Panc1 (cell line): ENCODE measurements around the gene SAMM50.

Source experiments
- CTCF ChIP-seq: fragments of 450-650 bp; IDR thresholded peaks from 2 replicates; pipeline ENCODE4 v1.5.1; 2017; ENCODE audit warnings: mild to moderate bottlenecking
- POLR2AphosphoS5 ChIP-seq: IDR thresholded peaks from 2 replicates; pipeline ENCODE4 v1.6.1; 2012; ENCODE audit warnings: mild to moderate bottlenecking, low read depth, low read length, moderate library complexity
- SIN3A ChIP-seq: IDR thresholded peaks from 2 replicates; pipeline ENCODE4 v1.6.1; 2012; ENCODE audit warnings: low read depth, mild to moderate bottlenecking, low read length, moderate library complexity, borderline replicate concordance; ENCODE audit not compliant: insufficient read depth

DNA sequence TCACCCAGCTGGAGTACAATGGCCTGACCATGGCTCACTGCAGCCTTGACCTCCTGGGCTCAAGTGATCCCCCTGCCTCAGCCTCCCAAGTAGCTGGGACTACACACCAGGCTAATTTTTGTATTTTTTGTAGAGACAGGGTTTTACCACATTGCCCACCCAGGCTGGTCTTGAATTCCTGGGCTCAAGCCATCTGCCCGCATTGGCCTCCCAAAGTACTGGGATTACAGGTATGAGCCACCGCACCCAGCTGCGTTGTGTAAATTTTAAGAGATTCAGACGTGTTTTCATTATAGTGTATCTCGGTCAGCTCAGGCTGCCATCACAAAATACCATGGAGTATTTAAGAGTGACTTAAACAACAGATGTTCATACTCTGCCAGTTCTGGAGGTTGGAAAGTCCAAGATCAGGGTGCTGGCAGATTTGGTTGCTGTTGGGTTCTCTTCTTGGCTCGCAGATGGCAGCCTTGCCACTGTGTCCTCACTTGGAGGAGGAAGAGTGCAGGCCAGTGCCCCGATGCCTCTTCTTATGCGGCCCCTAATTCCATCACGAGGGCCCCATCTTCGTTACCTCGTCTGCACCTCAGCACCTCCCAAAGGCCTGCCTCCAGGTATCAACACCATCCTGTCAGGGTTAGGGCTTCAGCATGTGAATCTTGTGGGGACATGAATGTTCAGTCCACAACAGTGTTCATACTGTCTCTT, 36.2 kb downstream of the SAMM50 start:
- TF ChIP-seq CTCF, result no peak
- no peak for TF ChIP-seq SIN3A
- no peak for TF ChIP-seq POLR2AphosphoS5
